ENCODE results near the gene KLHL29.

The KLHL29 gene

DNA sequence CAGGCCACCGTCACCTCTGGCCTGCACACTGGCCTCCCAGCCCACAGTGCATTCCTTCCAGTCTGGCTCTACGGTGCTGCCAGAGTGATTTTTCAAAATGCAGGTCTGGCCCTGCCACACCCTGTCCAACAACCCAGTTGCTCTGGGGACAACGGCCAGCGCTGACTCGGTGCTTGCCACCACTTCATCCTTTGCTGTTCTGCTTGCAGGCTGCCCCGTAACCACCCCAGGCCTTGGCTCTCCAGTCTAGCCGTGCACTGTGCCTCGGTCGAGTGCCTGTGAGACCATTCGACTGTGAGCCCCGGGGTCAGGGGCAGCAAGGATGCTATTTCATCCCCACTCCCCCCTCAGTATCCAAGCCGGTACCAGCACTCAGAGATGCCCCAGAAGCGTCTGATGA is 262.6 kb downstream of the KLHL29 start:
- H3K4me3 ChIP-seq: no peak overlapping the region
- no peaks in the 10 kb centered on the region for H3K36me3 ChIP-seq (replicated peaks)
- DNase-seq (ENCODE audit: low spot score in 2 of 2): no peak
- no peaks in the 10 kb centered on the region for H3K27me3 ChIP-seq (ENCODE audit: low read depth)
- no peaks in the 10 kb centered on the region for H3K9me3 ChIP-seq
- H3K4me1 ChIP-seq: no peaks in the 10 kb centered on the region
- in situ Hi-C loops (cut with MboI; ENCODE audit: low sequenced_read_pairs): no loop called here

DNA sequence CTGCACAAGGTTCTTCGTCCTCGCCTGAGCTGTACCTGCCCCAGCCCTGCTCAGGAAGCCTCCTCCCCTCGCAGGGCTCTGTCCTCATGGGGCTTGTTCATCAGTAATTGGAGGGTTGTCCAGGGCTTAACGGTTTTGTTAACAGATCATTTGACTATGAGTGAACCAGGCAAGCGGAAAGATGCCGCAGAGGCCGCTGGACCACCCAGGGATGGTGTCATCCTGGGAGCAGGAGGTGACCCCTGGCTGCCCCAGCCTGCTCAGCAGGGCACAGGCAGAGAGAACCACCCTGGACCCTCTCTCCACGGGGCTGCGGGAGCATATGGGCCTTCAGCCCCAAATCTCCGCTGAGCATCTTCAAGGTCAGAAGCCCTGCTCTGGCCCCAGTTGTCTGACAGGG is 264.3 kb downstream of the KLHL29 start:
- no peak for DNase-seq (ENCODE audit: low spot score in 2 of 2)
- Histone ChIP-seq H3K9me3 (no peaks in the 10 kb centered on the region), H3K4me1 (no peaks in the 10 kb centered on the region), H3K36me3 (replicated peaks) (no peaks in the 10 kb centered on the region), H3K4me3 (no peak overlapping the region), H3K27me3 (ENCODE audit: low read depth) (no peaks in the 10 kb centered on the region)
- in situ Hi-C loops (cut with MboI; ENCODE audit: low sequenced_read_pairs): no loop called here

DNA sequence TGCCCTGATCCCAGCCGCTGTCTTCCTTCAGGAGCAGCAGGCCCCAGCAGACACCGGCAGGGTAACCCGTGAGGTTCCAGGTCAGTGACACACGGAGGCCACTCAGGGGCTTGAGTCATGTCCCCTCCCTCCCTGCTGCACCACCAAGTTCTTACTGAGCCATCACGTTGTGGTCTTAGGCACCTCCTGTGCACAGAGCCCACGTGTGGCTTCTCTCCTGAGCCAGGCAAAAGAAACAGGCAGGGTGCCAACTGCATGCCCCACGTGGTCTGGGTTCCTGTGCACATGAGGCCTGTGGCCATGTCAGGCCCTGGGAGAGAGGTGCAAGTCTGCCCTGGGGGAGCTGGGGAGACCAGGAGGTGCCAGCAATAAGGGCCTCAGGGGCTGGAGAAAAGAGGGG is 264.8 kb downstream of the KLHL29 start:
- Histone ChIP-seq H3K36me3 (replicated peaks) (no peaks in the 10 kb centered on the region), H3K4me1 (no peaks in the 10 kb centered on the region), H3K27me3 (ENCODE audit: low read depth) (no peaks in the 10 kb centered on the region), H3K4me3 (no peak overlapping the region), H3K9me3 (no peaks in the 10 kb centered on the region)
- in situ Hi-C loops (cut with MboI; ENCODE audit: low sequenced_read_pairs): no loop called here
- no peak for DNase-seq (ENCODE audit: low spot score in 2 of 2)

DNA sequence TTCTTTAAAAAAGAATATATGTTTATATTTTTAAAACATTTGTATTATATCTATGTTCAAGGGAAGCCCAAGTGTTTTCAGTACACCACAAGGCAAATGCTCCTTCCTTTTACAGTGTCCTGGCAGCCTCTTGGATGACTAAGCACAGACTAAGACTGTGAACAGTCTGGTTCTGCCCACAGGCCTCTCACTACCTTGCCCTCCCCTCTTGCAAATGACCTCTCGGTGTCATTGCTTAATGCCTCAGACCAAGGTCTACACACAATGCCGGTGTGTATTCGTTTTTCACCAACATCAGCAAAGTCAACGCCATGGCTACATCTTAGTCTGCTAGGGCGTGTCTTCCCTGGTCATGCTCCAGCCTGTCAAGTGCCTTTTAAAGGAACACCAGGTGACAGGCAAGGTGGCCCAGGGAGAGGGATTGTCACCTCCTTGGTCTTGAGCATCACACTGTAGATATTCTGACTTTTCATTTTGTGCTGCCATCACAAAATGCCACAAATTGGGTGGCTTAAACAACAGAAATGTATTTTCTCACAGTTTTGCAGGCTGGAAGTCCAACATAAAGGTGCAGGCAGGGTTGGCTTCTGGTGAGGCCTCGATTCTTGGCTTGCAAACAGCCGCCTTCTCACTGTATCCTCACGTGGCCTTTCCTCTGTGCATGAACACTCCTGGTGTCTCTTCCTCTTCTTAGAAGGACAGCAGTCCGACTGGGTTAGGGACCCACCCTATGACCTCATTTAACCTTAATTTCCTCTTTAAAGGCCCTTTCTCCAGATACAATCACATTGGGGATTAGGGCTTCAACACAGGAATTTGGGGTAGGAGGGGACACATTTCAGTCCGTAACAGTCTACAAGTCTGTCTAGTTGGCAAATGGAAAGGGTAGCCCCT is 266.5 kb downstream of the KLHL29 start:
- in situ Hi-C loops (cut with MboI; ENCODE audit: low sequenced_read_pairs): no loop called here
- no peaks in the 10 kb centered on the region for H3K36me3 ChIP-seq (replicated peaks)
- no peak for DNase-seq (ENCODE audit: low spot score in 2 of 2)

DNA sequence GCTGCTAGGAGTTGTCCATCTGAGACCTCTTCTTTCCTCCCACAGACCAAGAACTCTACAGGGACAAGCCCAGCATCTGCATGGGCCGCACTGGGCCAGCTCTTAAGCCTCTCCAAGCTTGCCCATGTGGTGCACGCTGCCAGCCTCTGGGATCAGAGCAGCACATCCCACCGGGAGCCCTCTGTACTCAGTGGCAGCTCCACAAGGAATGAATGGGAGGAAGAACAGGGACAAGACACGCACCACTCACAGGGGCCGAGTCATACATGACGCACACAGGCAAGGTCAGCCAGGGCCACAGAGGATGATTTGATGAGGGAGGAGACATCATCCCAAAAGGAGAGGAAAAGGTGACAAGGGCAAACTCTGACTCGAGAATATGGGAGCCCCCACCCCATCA is 268.3 kb downstream of the KLHL29 start:
- in situ Hi-C loops (cut with MboI; ENCODE audit: low sequenced_read_pairs): no loop called here

More for the DNA sequence above, 266.5 kb downstream of the KLHL29 start:
- H3K4me1 ChIP-seq: no peaks in the 10 kb centered on the region
- H3K27me3 ChIP-seq (ENCODE audit: low read depth): no peaks in the 10 kb centered on the region
- H3K4me3 ChIP-seq: no peak overlapping the region
- H3K9me3 ChIP-seq: no peaks in the 10 kb centered on the region

DNA sequence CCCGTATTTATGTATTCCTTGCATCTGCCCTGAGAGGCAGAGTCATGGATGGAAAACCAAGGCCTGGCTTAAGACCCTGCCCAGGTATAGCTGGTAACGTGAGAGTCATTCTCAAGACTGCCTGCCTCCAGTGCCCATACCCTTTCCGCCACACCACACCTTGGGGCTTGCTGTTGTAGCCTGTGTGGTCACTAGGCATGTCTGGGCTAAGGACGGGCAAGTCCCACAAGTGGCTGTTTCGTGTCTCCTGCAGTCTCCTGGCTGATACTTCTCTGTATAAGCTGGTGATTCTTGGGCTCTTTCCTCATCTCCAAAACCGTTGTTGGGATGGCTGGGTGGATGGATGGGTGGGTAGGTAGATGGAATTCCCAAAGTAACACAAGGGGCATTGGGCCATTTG is 269.8 kb downstream of the KLHL29 start:
- H3K4me1 ChIP-seq: no peaks in the 10 kb centered on the region
- H3K36me3 ChIP-seq (replicated peaks): no peaks in the 10 kb centered on the region
- H3K27me3 ChIP-seq (ENCODE audit: low read depth): no peaks in the 10 kb centered on the region
- in situ Hi-C loops (cut with MboI; ENCODE audit: low sequenced_read_pairs): no loop called here
- no peak for DNase-seq (ENCODE audit: low spot score in 2 of 2)
- H3K4me3 ChIP-seq: no peak overlapping the region
- no peaks in the 10 kb centered on the region for H3K9me3 ChIP-seq

More for the DNA sequence above, 268.3 kb downstream of the KLHL29 start:
- Histone ChIP-seq H3K27me3 (ENCODE audit: low read depth) (no peaks in the 10 kb centered on the region), H3K4me3 (no peak overlapping the region), H3K36me3 (replicated peaks) (no peaks in the 10 kb centered on the region), H3K4me1 (no peaks in the 10 kb centered on the region), H3K9me3 (no peaks in the 10 kb centered on the region)
- no peak for DNase-seq (ENCODE audit: low spot score in 2 of 2)

DNA sequence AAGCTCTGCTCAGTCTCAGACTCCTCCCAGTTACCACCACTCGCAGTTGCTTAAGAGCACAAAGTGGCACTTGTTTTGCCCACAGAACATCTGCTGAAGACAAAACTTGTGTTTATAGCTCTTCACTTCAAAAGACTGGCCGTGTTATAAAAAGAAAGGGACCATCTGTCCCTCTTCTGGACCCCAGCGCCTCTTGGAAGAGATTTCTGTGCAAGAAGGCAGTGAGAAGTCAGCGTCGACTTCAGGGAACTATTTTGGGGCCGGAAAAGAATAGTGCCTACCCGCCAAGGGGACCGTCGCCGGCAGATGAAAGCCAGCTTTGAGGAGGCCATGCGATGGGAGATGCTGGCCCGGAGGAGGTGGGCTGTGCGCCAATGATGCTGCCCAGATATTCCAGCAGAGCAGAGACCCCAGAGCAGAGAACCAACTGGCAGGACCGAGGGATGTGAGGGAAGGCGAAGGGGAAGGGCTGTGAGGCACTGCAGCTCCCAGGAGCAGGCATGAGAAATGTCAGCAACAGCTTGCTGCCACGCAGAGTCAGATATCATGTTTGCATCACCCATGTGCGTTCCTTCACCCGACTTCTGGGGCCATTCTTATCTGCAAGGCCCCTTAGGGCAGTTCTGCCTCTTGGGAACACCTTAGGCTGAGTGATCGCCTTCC is 271.1 kb downstream of the KLHL29 start:
- no peak for DNase-seq (ENCODE audit: low spot score in 2 of 2)
- in situ Hi-C loops (cut with MboI; ENCODE audit: low sequenced_read_pairs): no loop called here
- Histone ChIP-seq H3K36me3 (replicated peaks) (no peaks in the 10 kb centered on the region), H3K27me3 (ENCODE audit: low read depth) (no peaks in the 10 kb centered on the region), H3K4me1 (no peaks in the 10 kb centered on the region), H3K4me3 (no peak overlapping the region), H3K9me3 (no peaks in the 10 kb centered on the region)

DNA sequence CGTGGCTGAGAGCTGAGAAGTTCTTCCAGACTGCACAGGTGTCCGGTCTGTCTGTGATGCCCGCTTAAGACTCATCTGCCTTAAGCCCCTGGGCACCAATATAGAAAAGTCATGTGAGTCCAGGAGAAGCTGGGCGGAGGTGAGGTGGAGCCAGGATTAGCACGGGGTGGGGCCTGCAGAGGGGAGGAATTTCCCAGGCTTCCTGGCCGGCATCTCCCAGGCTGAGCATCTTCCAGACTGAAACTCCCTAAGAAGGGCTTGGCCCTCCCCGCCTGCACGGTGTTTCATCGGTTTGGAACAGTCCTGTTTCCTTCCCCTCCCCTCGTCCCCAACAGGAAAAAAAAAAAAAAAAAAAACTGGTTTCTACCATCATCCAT is 271.6 kb downstream of the KLHL29 start:
- Histone ChIP-seq H3K27me3 (ENCODE audit: low read depth) (no peaks in the 10 kb centered on the region), H3K4me3 (no peak overlapping the region), H3K36me3 (replicated peaks) (no peaks in the 10 kb centered on the region), H3K9me3 (no peaks in the 10 kb centered on the region), H3K4me1 (no peaks in the 10 kb centered on the region)
- peak in 1 of 2 experiments; percentile 10 for DNase-seq (ENCODE audit: low spot score in 2 of 2)
- in situ Hi-C loops (cut with MboI; ENCODE audit: low sequenced_read_pairs): no loop called here

DNA sequence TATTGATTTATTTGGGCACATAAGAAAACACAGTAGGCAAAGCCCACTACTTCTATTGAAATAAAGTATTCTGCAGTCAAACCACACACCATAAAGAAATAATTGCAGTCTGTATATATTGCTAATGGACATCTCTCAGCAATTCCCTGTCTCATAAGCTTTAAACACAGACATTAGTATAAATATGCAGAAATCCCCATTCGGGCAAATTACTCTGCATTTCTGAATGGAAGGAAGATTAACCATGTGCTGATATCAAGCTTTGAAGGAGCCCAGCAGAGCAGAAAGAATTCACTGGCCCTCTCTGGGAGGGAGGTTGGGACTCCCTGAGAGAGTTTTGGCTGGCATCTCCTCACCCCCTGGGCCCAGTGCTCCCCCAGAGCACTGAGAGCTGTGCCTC is 272.4 kb downstream of the KLHL29 start:
- no peaks in the 10 kb centered on the region for H3K36me3 ChIP-seq (replicated peaks)
- H3K27me3 ChIP-seq (ENCODE audit: low read depth): no peaks in the 10 kb centered on the region
- in situ Hi-C loops (cut with MboI; ENCODE audit: low sequenced_read_pairs): no loop called here
- no peaks in the 10 kb centered on the region for H3K4me1 ChIP-seq
- no peak overlapping the region for H3K4me3 ChIP-seq
- DNase-seq (ENCODE audit: low spot score in 2 of 2): no peak
- no peaks in the 10 kb centered on the region for H3K9me3 ChIP-seq

DNA sequence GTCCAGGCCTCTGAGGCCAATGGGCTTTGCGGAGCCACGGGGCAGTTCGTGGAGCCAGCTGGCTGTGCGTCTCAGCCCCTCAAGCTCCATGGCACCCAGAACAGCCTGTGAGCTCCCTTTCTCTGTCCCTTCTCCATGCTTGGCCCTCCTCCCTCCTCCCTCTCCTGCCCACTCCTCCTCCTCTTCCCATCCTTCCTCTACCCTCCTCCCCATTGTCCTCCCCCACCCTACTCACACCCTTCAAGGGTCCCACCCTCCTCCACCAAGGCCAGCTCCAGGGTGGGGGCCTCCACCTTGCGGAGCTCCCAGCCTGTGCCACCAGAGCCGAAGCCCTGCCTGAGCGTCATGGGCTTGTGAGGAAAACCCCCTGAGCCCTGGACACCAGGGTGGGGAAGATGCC is 273.0 kb downstream of the KLHL29 start:
- DNase-seq (ENCODE audit: low spot score in 2 of 2): no peak
- no peak overlapping the region for H3K4me3 ChIP-seq
- no peaks in the 10 kb centered on the region for H3K36me3 ChIP-seq (replicated peaks)
- H3K4me1 ChIP-seq: no peaks in the 10 kb centered on the region
- in situ Hi-C loops (cut with MboI; ENCODE audit: low sequenced_read_pairs): no loop called here
- no peaks in the 10 kb centered on the region for H3K27me3 ChIP-seq (ENCODE audit: low read depth)
- H3K9me3 ChIP-seq: no peaks in the 10 kb centered on the region

DNA sequence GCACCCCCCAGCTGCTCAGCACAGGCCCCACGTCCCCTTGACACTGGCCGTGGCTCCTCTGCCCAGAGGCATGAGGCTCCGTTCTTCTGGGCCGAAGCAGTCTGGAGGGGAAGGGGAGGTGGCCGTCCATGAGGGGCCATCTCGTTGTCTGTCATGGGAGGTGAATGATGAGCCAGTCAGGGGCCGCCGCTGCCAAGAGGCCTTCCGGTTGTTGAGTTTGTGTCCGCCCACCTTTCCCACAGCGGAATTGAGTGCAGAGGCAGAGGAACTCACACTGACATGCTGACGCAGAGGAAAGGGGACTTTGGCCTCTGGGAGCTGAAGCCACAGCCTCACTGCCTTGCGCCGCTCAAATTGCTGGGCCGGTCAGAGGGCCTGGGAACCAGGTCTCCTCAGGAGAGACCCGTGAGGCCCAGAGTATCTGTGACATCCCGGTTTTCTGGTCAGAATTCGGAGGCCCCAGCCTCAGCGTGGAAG is 273.5 kb downstream of the KLHL29 start:
- in situ Hi-C loops (cut with MboI; ENCODE audit: low sequenced_read_pairs): no loop called here
- no peak overlapping the region for H3K4me3 ChIP-seq
- DNase-seq (ENCODE audit: low spot score in 2 of 2): no peak

DNA sequence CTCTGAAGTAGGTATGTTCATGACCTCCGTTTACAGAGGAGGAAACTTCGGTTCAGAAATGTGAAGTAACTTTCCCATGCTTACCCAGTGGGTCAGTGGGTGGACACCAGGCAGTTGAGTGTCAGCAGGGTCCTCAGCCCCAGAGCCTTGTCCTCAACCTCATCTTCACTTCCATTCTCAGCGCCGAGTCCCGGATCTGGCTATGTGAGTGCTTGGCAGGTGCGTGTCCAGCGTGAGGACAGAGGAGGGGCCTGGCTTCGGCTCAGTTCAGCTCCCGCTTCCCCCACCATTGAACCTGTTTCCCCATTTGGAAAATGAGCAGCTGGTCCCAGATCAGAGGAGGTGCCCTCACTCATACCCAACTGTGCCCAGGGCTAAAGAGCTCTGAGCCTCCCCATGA is 274.3 kb downstream of the KLHL29 start:
- H3K36me3 ChIP-seq (replicated peaks): no peaks in the 10 kb centered on the region
- H3K4me3 ChIP-seq: no peak overlapping the region
- no peaks in the 10 kb centered on the region for H3K4me1 ChIP-seq
- in situ Hi-C loops (cut with MboI; ENCODE audit: low sequenced_read_pairs): no loop called here
- H3K9me3 ChIP-seq: no peaks in the 10 kb centered on the region
- no peaks in the 10 kb centered on the region for H3K27me3 ChIP-seq (ENCODE audit: low read depth)
- no peak for DNase-seq (ENCODE audit: low spot score in 2 of 2)

More for the DNA sequence above, 273.5 kb downstream of the KLHL29 start:
- no peaks in the 10 kb centered on the region for H3K4me1 ChIP-seq
- H3K9me3 ChIP-seq: no peaks in the 10 kb centered on the region
- H3K27me3 ChIP-seq (ENCODE audit: low read depth): no peaks in the 10 kb centered on the region
- H3K36me3 ChIP-seq (replicated peaks): no peaks in the 10 kb centered on the region

DNA sequence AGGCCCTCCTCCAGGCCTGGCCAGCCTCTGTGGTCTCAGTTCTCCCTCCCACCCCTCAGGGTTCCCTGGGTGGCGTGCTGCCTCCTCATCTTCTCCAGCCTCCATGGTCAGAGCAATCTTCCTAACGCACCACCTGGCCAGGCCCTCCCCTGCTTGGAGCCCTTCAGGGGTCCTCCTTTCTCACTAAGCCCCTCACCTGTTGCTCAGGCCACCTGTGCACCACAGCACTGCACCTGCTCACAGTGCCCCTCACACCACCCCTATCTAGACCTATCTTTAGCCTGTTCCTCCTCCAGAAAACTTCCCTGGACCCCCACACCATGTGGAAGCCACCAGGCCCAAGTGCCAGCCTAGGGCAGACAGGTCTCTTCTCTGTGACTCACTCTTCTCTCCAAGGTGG is 274.8 kb downstream of the KLHL29 start:
- Histone ChIP-seq H3K9me3 (no peaks in the 10 kb centered on the region), H3K36me3 (replicated peaks) (no peaks in the 10 kb centered on the region), H3K27me3 (ENCODE audit: low read depth) (no peaks in the 10 kb centered on the region), H3K4me3 (no peak overlapping the region), H3K4me1 (no peaks in the 10 kb centered on the region)
- in situ Hi-C loops (cut with MboI; ENCODE audit: low sequenced_read_pairs): no loop called here
- no peak for DNase-seq (ENCODE audit: low spot score in 2 of 2)

DNA sequence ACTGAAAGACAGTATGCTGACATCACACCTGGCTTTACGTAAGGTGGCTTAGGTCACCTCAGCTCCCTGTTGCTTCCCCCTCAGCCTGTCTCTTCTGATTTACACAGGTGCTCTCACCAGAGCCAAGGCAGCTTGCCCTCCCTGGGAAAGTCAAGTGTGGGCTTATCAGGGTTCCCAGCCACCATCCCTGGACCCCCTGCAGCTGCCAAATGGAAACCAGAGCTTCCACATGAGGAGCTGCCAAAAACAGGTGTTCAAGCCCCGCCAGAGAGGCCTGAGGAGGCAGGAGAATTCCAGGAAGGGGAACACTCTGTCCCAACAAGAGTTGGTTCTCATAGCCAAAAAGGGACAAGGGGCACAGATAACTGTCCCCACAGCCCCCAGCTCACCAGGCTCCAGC is 275.3 kb downstream of the KLHL29 start:
- no peaks in the 10 kb centered on the region for H3K4me1 ChIP-seq
- in situ Hi-C loops (cut with MboI; ENCODE audit: low sequenced_read_pairs): no loop called here
- no peaks in the 10 kb centered on the region for H3K9me3 ChIP-seq
- H3K4me3 ChIP-seq: no peak overlapping the region
- H3K27me3 ChIP-seq (ENCODE audit: low read depth): no peaks in the 10 kb centered on the region
- no peaks in the 10 kb centered on the region for H3K36me3 ChIP-seq (replicated peaks)
- no peak for DNase-seq (ENCODE audit: low spot score in 2 of 2)
